CD1c-positive myeloid dendritic cell (primary cell): Measurements from ENCODE around the gene SART3.
"Not testable (repeated sequence)": the region's sequence is repeated elsewhere in the genome, so short reads cannot be mapped to it uniquely, and the experiment has no call there.

ENCODE experiments used
- DNase-seq: peaks from one replicate; pipeline ENCODE4 v3.0.0-alpha.2; 2016; ENCODE audit errors: extremely low spot score

SART3 gene

DNA sequence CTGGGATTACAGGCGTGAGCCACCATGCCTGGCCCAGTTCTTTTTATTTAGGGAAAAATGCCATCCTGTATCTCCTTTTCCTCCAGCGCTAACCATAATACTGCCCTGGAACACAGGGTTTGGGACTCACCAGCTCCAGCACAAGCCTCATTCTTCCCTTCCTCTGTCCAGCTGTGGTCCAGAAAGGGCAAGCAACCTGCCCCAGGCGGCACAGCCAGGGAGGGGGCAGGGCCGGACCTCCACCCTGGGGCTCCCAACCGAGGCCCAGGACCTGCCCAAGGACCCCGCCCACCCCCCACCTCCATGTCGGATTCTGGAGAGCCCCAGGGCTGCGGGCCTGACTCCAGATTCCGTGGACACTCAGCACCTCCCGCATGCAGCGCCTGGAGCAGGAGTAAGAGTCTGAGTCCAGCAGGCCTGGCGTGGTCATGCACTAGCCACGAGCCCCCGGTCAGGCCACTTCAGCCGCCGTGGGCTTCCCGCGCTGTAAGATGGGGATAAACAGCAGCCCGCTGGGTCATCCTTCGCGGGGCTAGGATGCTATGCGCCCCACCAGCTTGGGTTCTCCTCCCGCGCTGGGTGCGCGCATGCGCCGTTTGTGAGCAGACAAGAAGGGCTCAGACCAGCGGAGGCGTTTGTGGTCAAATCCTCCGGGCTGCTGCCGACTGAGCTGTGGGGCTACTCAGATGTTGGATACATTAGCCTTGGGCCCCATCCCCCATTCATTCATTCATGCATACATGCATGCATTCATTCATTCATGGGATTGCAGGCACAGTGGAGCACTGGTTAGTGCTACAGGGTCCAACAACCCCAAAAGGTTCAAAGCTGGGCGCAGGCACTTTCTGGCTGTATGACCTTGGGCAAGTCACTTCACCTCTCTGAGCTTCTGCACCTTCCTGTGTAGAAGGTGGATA lies 20.6 kb upstream of the SART3 start:
- no peak for DNase-seq

DNA sequence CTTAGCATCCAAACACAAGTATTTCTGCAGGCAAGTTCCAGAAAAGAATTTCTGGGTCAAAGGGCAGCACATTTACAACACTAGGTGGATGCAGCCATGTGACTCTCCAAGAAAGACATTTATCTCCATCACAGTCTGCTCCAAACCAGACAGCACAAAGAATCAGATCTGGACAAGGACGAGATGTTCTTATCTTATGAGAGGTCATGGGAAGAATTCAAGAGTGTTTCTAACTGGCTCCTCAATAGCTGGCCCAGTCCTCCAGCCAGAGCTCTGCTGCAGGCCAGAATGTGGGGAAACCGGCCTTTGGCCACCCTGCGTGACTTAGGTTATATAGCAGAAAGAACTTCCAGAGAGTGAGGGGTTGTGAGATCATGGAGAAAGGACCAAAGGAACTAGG lies 19.6 kb upstream of the SART3 start:
- DNase-seq, result no peak

DNA sequence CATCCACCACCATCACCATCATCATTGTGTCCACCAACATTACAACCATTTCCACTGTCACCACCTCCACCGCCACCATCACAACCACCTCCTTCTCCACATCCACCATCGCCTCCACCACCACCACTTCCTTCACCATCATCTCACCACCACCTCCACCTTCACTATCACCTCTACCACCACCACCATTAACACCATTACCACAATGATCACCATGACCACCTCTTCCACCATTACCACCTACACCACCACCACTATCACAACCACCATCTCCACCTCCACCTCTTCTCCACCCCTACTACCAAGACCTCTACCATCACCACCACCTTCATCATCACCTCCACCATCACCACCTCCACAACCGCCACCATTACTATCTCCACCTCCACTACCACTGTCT lies 17.8 kb upstream of the SART3 start:
- DNase-seq, result no peak

DNA sequence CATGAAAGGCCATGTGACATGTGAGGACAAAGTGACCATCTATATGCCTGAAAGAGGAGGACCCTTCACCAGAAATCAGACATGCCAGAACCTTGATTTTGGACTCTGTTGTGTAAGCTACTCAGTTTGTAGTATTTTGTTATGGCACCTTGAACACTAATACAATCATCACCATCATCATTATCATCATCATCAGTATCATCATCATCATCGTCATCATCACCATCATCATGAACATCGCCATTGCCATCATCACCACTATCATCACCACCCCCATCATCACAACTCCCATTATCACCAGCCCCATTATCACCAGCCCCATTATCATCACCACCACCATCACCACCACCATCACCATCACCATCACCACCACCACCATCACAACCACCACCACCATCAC lies 17.3 kb upstream of the SART3 start:
- DNase-seq, result no peak

DNA sequence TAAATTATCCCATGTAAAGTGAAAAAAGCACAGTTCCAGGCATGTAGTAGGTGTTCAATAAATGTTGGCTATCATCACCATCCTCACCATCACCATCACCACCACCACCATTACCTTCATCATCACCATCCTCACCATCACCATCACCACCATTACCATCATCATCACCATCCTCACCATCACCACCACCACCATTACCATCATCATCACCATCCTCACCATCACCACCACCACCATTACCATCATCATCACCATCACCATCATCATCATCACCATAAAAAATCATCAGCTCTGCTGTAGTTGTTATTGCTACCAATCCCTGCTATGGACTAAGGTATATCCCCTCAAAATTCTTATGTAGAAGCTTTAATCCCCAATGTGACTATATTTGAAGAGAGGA lies 16.5 kb upstream of the SART3 start:
- no peak for DNase-seq

DNA sequence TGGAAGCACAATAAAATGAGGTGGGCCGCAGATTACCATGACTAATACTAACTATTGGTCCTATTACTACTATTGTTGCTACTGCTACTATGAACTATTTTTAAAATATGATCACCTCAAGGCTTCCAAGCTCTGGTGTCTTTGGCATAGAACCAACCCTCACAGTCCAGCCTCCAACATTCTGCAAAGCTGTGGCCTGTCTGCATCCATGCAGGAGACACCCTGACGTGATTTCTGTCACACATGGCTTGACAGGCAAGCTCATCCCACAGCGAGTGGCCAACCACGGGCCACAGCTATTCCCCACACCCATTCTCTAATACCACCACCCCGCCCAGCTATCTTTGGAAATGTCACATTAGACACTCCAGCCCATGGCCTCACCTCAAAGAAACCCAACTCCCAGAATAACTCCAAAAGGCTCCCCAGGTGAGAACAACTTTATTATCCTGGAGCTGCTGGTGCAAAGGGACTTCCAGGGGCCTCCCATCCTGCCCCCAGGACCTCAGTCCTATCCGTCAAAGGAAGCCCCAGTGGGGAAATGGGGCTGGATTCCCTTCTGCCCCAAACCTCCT lies 15.8 kb upstream of the SART3 start:
- DNase-seq, result no peak

DNA sequence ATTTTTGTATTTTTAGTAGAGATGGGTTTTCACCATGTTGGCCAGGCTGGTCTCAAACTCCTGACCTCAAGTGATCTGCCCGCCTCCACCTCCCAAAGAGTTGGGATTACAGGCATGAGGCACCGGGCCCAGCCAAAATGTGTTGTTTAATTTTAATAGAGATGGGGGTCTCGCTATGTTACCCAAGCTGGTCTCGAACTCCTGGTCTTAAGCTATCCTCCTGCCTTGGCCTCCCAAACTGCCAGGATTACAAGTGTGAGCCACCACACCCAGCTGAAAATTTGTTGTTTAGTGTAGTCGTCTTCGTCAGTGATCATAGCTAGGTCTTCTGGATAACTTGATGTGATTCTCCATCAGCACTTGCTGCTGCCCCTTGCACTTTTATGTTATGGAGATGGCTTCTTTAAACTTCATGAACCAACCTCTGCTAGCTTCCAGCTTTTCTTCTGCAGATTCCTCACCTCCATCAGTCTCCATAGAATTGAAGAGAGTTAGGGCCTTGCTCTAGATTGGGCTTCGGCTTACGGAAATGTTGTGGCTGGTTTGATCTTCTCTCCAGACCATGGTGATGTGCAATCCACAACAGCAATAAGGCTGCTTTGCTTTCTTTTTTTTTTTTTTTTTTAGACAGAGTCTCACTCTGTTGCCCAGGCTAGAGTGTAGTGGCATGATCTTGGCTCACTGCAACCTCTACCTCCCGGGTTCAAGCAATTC lies 14.4 kb upstream of the SART3 start:
- DNase-seq, result no peak

DNA sequence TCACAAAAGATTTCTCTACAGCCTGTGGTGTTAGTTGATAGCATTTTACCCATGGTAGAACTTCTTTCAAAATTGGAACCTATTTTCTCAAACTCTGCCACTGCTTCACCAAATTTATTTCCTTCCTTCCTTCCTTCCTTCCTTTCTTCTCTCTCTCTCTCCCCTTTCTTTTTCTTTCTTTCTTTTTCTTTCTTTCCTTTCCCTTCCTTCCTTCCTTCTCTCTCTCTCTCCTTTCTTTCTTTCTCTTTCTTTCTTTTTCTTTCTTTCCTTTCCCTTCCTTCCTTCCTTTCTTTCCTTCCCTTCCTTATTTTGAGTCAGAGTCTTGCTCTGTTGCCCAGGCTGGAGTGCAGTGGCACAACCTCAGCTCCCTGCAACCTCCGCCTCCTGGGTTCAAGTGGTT lies 13.3 kb upstream of the SART3 start:
- DNase-seq, result not testable (repeated sequence)

DNA sequence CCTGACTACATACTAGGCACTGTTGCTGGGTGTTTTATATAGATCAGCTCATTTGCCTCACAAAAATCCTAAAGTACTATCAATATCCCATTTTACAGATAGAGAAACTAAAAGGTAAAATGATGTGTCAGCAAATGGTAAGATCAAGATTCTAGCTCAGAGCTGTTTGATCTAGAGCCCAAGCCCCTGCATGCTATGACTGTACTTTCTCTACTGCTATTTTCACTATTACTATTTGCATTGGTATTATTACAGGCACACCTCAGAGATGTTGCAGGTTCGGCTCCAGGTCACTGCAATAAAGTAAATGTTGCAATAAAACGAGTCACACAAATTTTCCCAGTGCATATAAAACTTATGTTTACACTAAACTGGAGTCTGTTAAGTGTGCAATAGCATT lies 12.3 kb upstream of the SART3 start:
- no peak for DNase-seq

DNA sequence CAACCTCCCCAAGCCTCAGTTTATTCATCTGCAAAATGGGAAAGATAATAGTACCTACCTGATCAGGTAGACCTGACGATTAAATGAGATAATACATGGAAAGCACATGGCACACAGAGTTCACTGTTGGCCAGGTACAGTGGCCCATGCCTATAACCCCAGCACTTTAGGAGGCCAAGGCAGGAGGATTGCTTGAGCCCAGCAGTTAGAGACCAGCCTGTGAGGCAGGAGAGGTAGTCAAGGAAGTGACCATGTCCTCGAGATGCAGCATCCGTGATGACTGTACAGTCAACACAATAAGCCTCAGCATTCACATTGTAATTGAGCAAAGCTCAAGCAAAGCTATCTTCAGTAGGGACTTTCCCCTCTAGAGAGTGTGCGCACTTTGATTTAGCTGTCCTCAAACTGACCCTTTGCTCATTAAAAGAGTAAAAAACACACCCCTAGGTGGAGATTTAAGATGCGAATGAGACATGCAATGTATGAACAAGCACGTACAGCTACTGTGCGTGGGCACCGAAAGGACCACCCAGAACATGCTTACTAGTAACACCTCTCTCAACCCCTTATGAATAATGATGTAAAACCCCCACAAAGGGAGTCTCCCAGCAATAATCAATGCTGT lies 11.3 kb upstream of the SART3 start:
- no peak for DNase-seq

DNA sequence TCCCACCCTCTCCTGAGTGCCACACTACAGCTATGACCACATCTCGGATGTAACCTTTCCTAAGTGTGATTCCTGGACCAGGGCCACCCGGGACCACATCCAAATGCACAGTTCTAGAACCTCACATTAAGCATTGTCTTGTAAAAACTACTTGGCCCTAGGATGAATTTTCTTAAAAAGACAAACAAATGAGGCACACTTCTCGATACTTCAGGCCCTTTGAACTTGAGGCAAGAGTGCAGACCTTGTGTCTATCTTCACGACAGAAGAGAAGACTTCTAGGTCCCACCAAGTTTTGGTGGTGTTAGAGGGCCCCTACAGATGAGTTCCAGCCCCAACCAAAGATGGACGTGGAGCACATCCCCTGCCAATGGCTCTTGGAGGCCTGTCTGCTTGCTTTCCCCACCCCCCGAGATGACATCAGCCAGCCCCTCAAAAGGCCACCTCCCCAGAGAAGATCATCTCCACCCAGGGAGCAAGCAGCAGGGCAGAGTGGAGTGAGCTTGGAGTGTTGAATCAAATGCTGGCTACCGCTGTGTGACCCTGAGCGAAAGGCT lies 10.7 kb upstream of the SART3 start:
- no peak for DNase-seq

DNA sequence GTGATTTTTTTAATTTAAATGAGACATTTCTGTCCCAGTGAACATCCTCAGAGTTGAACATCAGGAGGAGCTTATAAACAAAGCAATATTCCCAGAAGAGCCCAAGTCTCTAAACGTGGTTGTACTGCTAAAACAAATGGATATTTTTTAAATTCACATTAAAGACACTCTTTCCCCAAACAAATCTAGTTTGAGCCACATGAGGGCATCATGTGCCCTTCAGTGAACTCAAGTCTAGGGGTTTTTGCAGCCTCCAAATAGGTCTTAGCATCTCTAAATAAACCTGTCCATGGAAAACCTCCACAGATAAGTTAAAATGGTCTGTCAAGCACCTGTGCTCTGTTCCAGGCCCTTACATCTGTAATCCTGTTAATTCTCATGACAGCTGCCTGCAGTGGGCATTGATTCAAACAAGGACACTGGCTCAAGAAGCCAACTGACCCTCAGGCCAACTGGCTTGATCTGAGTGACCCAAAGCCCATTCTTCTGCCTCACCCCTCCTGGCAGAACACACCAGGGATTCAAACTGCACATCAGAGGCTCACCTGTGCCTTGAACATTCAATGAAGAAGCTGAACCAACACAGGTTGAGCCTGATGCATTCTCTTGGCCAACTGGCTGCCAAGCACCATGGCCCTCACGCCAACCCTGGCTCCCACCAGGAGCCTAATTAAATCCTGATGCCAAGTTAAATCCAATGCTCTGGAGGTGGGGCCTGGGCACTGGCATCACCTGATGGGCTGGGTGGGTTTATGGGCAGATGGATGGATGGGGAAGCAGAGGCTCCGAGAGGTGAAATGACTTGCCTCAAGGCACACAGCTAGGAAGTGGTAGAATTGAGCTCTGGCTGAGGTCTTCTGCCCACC lies 10.0 kb upstream of the SART3 start:
- DNase-seq, result no peak

DNA sequence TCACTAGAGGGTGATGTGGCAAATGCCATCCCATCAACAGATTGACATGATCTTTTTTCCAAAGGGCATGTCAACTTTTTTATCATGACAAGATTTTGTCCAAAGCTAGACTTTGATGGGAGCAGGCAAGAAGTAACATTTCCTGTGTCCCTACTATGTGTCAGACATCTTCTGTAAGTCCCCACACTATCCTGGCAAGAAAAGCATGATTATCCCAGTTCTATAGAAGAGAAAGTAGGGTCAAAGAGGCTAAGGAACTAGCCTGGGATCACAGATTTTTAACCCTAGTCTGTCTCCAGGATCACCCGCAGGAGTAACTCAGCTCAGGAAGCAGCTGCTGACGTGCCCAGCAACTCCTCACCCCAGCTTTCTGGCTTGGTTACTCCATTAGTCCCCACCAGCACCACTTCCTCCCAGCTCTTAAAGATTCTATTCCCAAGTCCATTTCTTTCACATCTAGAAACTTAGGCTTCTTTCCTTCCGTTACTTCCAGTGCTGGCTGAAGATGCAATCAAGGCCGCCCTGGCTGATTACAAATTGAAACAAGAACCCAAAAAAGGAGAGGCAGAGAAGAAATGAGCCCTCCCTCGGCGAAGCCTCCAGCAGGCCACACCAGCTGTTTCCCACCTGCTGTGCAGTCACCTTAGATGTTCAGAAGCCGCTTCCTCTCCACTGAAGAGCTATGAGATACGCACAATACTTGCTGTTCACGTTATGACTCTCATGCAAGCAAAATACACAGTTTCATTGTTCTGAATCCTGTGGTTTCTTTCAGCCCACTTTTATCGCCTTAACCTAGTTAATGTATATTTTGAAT lies 7.6 kb upstream of the SART3 start:
- no peak for DNase-seq

DNA sequence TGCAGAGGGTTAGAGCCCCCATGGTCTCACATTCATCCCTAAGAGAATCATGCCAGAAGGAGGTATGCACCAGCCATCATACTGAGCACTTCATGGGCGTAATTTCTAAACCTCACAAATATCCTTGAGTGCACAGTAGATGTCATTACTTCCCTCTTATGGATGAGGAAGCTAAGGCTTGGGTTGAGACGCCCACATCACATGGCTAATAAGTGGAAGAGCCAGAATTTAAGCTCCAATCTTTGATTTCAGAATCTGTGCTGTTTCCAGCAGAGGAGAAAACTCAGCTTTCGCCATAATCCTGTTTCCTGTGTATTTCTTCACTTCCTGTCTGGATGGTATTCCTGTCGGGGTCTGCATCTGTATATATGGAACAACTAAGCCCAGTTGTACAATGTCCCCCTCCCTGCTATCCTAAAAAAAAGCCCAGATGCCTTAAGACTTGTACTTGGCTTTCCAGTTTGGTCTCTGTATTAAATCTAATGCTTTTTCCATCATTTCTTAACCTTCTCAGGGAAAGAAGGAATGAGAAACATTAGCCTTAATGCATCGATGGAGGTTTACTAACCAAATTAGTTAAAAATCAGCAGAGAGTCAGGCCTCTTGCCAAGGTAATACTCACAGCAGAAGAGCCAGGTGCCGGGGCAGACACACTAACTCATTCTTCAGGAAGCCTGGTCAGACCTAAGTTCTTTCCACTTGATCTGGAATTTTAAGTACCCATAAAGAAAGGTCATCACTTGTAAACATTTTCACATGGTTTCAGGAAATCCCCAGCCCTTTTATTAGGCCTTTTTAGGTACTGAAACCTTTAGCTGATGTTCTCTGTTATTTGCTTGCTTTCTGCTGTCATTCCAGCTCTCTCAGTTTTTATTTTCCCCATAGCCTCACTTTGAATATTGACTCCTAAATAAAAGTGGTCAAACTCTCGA lies 6.7 kb upstream of the SART3 start:
- peak; percentile 84 for DNase-seq

DNA sequence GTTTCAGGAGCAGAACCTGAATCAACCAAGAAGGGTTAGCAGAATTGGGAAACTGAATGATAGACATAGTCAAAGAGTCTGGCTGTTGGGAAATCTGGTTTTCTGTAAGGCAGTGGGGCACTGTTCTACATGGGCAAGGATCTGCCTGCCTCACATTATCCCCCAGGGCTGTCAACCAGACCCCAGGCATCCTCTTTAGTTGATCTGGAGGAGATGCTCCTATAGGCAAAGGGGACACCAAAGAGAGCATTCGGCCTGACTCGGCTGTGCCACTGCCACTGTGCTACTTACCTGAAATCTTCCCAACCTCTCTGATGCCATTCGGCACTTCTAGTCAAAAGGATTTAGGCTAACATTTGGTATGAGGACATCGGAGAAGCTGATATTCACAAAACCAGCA lies 5.5 kb upstream of the SART3 start:
- no peak for DNase-seq

DNA sequence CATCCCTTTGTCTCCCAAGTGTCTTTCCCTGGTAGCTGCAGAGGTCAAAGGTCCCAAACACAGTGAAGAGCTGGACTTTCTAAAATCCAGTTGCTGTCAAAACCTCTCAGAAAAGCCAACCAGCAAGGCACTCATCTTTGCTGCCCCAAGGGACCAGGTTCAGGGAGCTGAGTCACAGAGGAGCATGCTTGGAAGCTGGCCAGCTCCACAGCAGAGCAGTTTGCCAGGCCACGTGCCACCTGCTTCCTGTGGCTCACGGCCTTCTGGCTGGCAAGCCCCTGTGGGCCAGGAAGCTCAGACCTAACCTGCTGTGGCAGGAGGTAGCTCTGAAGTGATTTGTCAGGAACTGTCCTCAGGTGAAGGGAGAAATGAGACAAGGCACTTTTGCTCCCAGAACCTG lies 5.0 kb upstream of the SART3 start:
- peak; percentile 40 for DNase-seq

DNA sequence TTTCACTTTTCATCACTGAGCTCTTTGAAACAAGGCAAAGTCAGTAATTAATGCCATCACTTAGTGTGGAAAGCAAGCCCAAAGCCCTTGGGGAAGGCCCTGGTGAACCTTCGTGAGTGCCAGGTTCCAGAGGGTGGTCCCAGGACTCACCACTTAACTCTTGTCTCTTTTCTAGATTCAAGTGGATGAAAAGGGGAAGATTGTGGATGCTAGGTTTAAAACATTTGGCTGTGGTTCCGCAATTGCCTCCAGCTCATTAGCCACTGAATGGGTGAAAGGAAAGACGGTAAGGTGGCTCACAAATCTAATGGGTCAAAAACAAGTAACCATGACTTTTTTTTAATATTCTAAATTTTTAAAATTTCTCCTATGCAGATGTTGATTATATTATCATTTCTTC lies 4.2 kb upstream of the SART3 start:
- peak; percentile 44 for DNase-seq

DNA sequence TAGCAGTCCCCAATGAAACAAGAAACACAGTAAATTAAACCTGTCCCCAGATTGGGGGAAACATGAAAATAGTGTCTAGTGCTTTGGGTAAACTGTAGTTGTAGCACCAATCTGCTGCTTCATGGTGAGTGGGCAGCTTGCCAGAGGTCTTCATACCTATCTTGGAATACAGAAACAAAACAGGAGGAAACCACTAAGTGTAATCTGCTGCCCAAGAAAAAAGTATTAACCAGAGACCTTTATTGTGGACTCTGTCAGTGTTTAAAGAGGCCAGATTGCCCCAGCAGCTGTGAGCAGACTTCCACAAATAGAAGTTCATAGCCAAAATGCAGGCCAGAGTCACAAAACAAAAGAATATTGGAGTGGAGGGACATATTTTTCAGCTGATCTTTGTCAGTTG lies 3.8 kb upstream of the SART3 start:
- no peak for DNase-seq

DNA sequence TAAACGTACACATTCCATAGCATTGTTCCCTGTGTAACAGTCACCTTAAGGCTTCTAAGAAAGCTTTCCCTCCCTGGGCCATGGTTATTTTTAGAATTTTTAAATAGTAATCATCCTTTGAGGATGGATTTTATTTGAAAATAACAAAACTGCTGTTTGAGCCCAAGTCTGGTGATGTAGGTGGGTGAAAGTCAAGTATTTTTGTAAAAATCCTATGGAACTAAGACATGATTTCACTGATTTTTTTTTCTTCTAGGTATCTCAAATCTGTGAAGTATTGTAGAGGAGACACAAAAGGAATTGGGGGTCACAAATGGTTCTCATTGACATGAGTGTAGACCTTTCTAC lies 2.8 kb upstream of the SART3 start:
- DNase-seq, result no peak
